Suprapubic skin (tissue), 4 donors: ENCODE measurements around the gene CHST15. TPM values are rescaled to one million over a fixed set of nuclear protein-coding genes. Genes with fewer than 3 reads are reported as not detected.

ENCODE experiments used
- DNase-seq, 2 donors: peaks; one replicate each; pipeline ENCODE4 v3.0.0-alpha.2; 2019; ENCODE audit warnings: low spot score in 2 of 2
- H3K27ac ChIP-seq: fragments of 200-600 bp; sonication (generic); one replicate; pipeline ENCODE4 v1.5.1; 2019
- H3K27me3 ChIP-seq: fragments of 200-600 bp; sonication (generic); one replicate; pipeline ENCODE4 v1.5.1; 2019
- H3K36me3 ChIP-seq: fragments of 200-600 bp; sonication (generic); one replicate; pipeline ENCODE4 v1.5.1; 2019
- H3K4me1 ChIP-seq: fragments of 200-600 bp; sonication (generic); one replicate; pipeline ENCODE4 v1.5.1; 2019
- H3K4me3 ChIP-seq: fragments of 200-600 bp; sonication (generic); one replicate; pipeline ENCODE4 v1.5.1; 2019; ENCODE audit warnings: mild to moderate bottlenecking
- H3K9me3 ChIP-seq: fragments of 200-600 bp; sonication (generic); one replicate; pipeline ENCODE4 v1.5.1; 2019
- EP300 ChIP-seq: sonication (generic); formaldehyde crosslinking; IDR thresholded peaks from one replicate; pipeline ENCODE4 v1.6.1; 2017; ENCODE audit warnings: antibody characterized with exemption
- POLR2A ChIP-seq, 2 donors: fragments of 450-650 bp; IDR thresholded peaks; one replicate each; pipeline ENCODE4 v1.6.1; 2017; ENCODE audit warnings: antibody characterized with exemption in 2 of 2, mild to moderate bottlenecking in 2 of 2, moderate library complexity in 2 of 2
- POLR2AphosphoS5 ChIP-seq, 3 donors: sonication (generic); formaldehyde crosslinking; IDR thresholded peaks; one replicate each; pipeline ENCODE4 v1.6.1; 2017; ENCODE audit warnings: antibody characterized with exemption in 3 of 3
- WGBS: methylation state at CpG from one replicate; pipeline ENCODE4 v1.1.5; 2018; 5-methylcytosine and 5-hydroxymethylcytosine counted together
- total RNA-seq, 4 donors: library from RNA; depleted of rRNA; stranded (reverse); fragments of >200 nt; gene quantifications; one replicate each; pipeline ENCODE4 v1.1.0, GENCODE V29; 2016
- TF ChIP-seq, protein P1 (sequence below), 2 donors: fragments of 200-600 bp in 1 of 2; fragments of 450-650 bp in 1 of 2; sonication (generic) in 1 of 2; IDR thresholded peaks; one replicate each; pipeline ENCODE4 v1.5.1; 2016 to 2019; ENCODE audit warnings: antibody characterized with exemption in 2 of 2, mild to moderate bottlenecking in 1 of 2, moderate library complexity in 1 of 2

Gene CHST15
- total RNA-seq, 4 donors from 2014 or later, result 20.6 to 59.1 (median 22.8) TPM

GRCh38 chr10:124063750-124064603 is 29.4 kb downstream of the CHST15 start:
- TF ChIP-seq POLR2A (IDR thresholded peaks at IDR 0.05), result no peak
- no peaks in the 10 kb centered on the region for H3K9me3 ChIP-seq
- no peak for DNase-seq
- no peak overlapping the region for H3K27ac ChIP-seq
- peaks cover 2% of the 10 kb centered on the region for H3K36me3 ChIP-seq
- no peaks in the 10 kb centered on the region for H3K27me3 ChIP-seq
- 64% methylated on average over 15 of the region's 18 CpGs for WGBS
- peaks cover 20% of the 10 kb centered on the region for H3K4me1 ChIP-seq
- H3K4me3 ChIP-seq, result no peak overlapping the region

GRCh38 chr10:124062390-124062789 is 31.0 kb downstream of the CHST15 start:
- 75% methylated on average over 15 of the region's 15 CpGs for WGBS
- Histone ChIP-seq H3K36me3 (peaks cover 2% of the 10 kb centered on the region), H3K27me3 (no peaks in the 10 kb centered on the region), H3K9me3 (no peaks in the 10 kb centered on the region), H3K27ac (no peak overlapping the region), H3K4me1 (peaks cover 19% of the 10 kb centered on the region), H3K4me3 (no peak overlapping the region)
- no peak for TF ChIP-seq POLR2A (IDR thresholded peaks at IDR 0.05)
- TF ChIP-seq EP300, result no peak
- TF ChIP-seq, protein P1, sequence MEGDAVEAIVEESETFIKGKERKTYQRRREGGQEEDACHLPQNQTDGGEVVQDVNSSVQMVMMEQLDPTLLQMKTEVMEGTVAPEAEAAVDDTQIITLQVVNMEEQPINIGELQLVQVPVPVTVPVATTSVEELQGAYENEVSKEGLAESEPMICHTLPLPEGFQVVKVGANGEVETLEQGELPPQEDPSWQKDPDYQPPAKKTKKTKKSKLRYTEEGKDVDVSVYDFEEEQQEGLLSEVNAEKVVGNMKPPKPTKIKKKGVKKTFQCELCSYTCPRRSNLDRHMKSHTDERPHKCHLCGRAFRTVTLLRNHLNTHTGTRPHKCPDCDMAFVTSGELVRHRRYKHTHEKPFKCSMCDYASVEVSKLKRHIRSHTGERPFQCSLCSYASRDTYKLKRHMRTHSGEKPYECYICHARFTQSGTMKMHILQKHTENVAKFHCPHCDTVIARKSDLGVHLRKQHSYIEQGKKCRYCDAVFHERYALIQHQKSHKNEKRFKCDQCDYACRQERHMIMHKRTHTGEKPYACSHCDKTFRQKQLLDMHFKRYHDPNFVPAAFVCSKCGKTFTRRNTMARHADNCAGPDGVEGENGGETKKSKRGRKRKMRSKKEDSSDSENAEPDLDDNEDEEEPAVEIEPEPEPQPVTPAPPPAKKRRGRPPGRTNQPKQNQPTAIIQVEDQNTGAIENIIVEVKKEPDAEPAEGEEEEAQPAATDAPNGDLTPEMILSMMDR (IDR thresholded peaks at IDR 0.05), result no peak
- TF ChIP-seq POLR2AphosphoS5 (IDR thresholded peaks at IDR 0.05), result no peak
- DNase-seq, result no peak

GRCh38 chr10:124061030-124061429 is 32.4 kb downstream of the CHST15 start:
- no peak for DNase-seq
- Histone ChIP-seq H3K4me3 (no peak overlapping the region), H3K27me3 (no peaks in the 10 kb centered on the region), H3K27ac (no peak overlapping the region), H3K9me3 (no peaks in the 10 kb centered on the region), H3K4me1 (peaks cover 11% of the 10 kb centered on the region), H3K36me3 (peaks cover 2% of the 10 kb centered on the region)
- 87% methylated on average over 10 of the region's 10 CpGs for WGBS
- TF ChIP-seq EP300, result no peak
- TF ChIP-seq POLR2AphosphoS5 (IDR thresholded peaks at IDR 0.05), result no peak
- no peak for TF ChIP-seq POLR2A (IDR thresholded peaks at IDR 0.05)
- TF ChIP-seq, protein P1 (IDR thresholded peaks at IDR 0.05), result no peak

GRCh38 chr10:124060148-124060720 is 33.2 kb downstream of the CHST15 start:
- Histone ChIP-seq H3K9me3 (no peaks in the 10 kb centered on the region), H3K4me3 (no peak overlapping the region), H3K27me3 (no peaks in the 10 kb centered on the region), H3K27ac (no peak overlapping the region), H3K4me1 (peaks cover 11% of the 10 kb centered on the region), H3K36me3 (peaks cover 2% of the 10 kb centered on the region)
- DNase-seq, result no peak
- WGBS, result 39% methylated on average over 4 of the region's 6 CpGs
- no peak for TF ChIP-seq POLR2A (IDR thresholded peaks at IDR 0.05)
- no peak for TF ChIP-seq POLR2AphosphoS5 (IDR thresholded peaks at IDR 0.05)
- TF ChIP-seq, protein P1 (IDR thresholded peaks at IDR 0.05), result no peak
- TF ChIP-seq EP300, result no peak

GRCh38 chr10:124059551-124059950 is 33.8 kb downstream of the CHST15 start:
- DNase-seq, result no peak
- Histone ChIP-seq H3K4me3 (no peak overlapping the region), H3K27ac (no peak overlapping the region), H3K9me3 (no peaks in the 10 kb centered on the region), H3K36me3 (peaks cover 2% of the 10 kb centered on the region), H3K27me3 (no peaks in the 10 kb centered on the region), H3K4me1 (peaks cover 11% of the 10 kb centered on the region)
- WGBS, result 82% methylated on average over 12 of the region's 12 CpGs
- TF ChIP-seq EP300 (no peak), POLR2AphosphoS5 (IDR thresholded peaks at IDR 0.05) (no peak), POLR2A (IDR thresholded peaks at IDR 0.05) (no peak)
- TF ChIP-seq, protein P1 (IDR thresholded peaks at IDR 0.05), result no peak
